K562 (cell line): ENCODE results near the gene SUPT3H. TPM values are rescaled to one million over a fixed set of nuclear protein-coding genes. Genes with fewer than 3 reads are reported as not detected.

Experiments
- ATAC-seq: fragments of 200-7000 bp; cut with Tn5 transposase; 3 replicates; pipeline ENCODE4 v1.9.1; 2020; ENCODE audit warnings: moderate library complexity
- BruUV-seq: library from RNA; stranded (reverse); fragments of 400-500 nt; replicated peaks from 2 replicates; lab custom pipeline; 2021; lab: Mats Ljungman, UMichigan
- CTCF ChIA-PET: fragments of 300-600 bp; formaldehyde crosslinking; extraction: SDS; loops from one replicate; lab custom pipeline; 2021; ENCODE audit warnings: low intra/inter-chr PET ratio; lab: Yijun Ruan, JAX
- POLR2A ChIA-PET: fragments of 300-600, 350-650 bp; sonication (Branson Sonifier 250); formaldehyde crosslinking; extraction: SDS; loops from one replicate; lab custom pipeline; 2021; ENCODE audit warnings: antibody characterized with exemption, inconsistent platforms; lab: Yijun Ruan, JAX
- DNase-seq, 4 experiments: peaks; one replicate each; pipeline versions ENCODE4 v3.0.0 to v3.0.0-alpha.2; 2011 to 2018; ENCODE audit warnings: low spot score in 3 of 4, mixed read lengths in 3 of 4; ENCODE audit errors: extremely low read depth in 1 of 4
- FAIRE-seq: peaks from 2 replicates; lab custom pipeline; 2011; peaks lifted over from hg19 to GRCh38; lab: Jason Lieb, UNC
- H2AFZ ChIP-seq: 2 replicates; pipeline ENCODE4 v1.6.0; 2011; ENCODE audit warnings: low read depth, low read length, control low read depth, inconsistent platforms
- H3K27ac ChIP-seq: fragments of 200-600 bp; 3 replicates; pipeline ENCODE4 v1.8.0; 2011; ENCODE audit warnings: low read depth, mild to moderate bottlenecking, control low read depth, inconsistent platforms, low read length, moderate library complexity, mixed read lengths; ENCODE audit errors: extremely low read depth
- H3K27me3 ChIP-seq, 2 experiments: fragments of 300-600 bp in 1 of 2; 2 replicates in 1 of 2; 3 replicates in 1 of 2; pipeline versions ENCODE4 v1.6.0 to v1.8.0; 2011; ENCODE audit warnings: inconsistent platforms in 2 of 2, low read length in 2 of 2, mild to moderate bottlenecking in 1 of 2, mixed read lengths in 1 of 2, moderate library complexity in 1 of 2; ENCODE audit not compliant: control insufficient read depth in 2 of 2, insufficient read depth in 2 of 2
- H3K36me3 ChIP-seq: fragments of 300-600 bp; 3 replicates; pipeline ENCODE4 v1.8.0; 2011; ENCODE audit warnings: mild to moderate bottlenecking, low read length, inconsistent platforms; ENCODE audit not compliant: control insufficient read depth, insufficient read depth
- H3K4me1 ChIP-seq, 2 experiments: fragments of 200-600 bp in 1 of 2; replicated peaks in 1 of 2; 2 replicates in 1 of 2; 3 replicates in 1 of 2; pipeline versions ENCODE4 v1.5.1 to v1.8.0; 2011; ENCODE audit warnings: inconsistent platforms in 2 of 2, low read length in 2 of 2, mild to moderate bottlenecking in 1 of 2, mixed read lengths in 1 of 2, moderate library complexity in 1 of 2; ENCODE audit not compliant: control insufficient read depth in 2 of 2, insufficient read depth in 2 of 2
- H3K4me2 ChIP-seq: 2 replicates; pipeline ENCODE4 v1.6.1; 2011; ENCODE audit warnings: low read length, control low read depth, inconsistent platforms, mixed read lengths; ENCODE audit not compliant: insufficient read depth
- H3K4me3 ChIP-seq: fragments of 200-600 bp; sonication (generic), shearing (Covaris generic); 2 replicates; pipeline ENCODE4 v1.5.1; 2016; ENCODE audit warnings: control low read depth, inconsistent platforms
- H3K79me2 ChIP-seq: fragments of 200-600 bp; 3 replicates; pipeline ENCODE4 v1.8.0; 2011; ENCODE audit warnings: low read length, inconsistent platforms; ENCODE audit not compliant: control insufficient read depth, insufficient read depth
- H3K9ac ChIP-seq, 2 experiments: 2 replicates each; pipeline versions ENCODE4 v1.6.0 to v1.6.1; 2011; ENCODE audit warnings: low read depth in 2 of 2, low read length in 2 of 2, control low read depth in 1 of 2, inconsistent platforms in 1 of 2, mild to moderate bottlenecking in 1 of 2, mixed read lengths in 1 of 2; ENCODE audit not compliant: insufficient read depth in 1 of 2
- H3K9me1 ChIP-seq: one replicate; pipeline ENCODE4 v1.6.0; 2011; ENCODE audit warnings: inconsistent platforms, mild to moderate bottlenecking, low read length, moderate library complexity; ENCODE audit not compliant: control insufficient read depth, insufficient read depth
- H3K9me3 ChIP-seq: replicated peaks from 2 replicates; pipeline ENCODE4 v1.5.1; 2011; ENCODE audit warnings: low read depth, low read length, inconsistent platforms; ENCODE audit not compliant: control insufficient read depth, insufficient read depth
- H4K20me1 ChIP-seq: replicated peaks from 2 replicates; pipeline ENCODE4 v1.6.1; 2011; ENCODE audit warnings: low read length, inconsistent platforms, mixed read lengths; ENCODE audit not compliant: control insufficient read depth, insufficient read depth
- C11orf30 ChIP-seq: fragments of 450-650 bp; IDR thresholded peaks from 2 replicates; pipeline ENCODE4 v1.6.1; 2016; ENCODE audit warnings: low read depth, mild to moderate bottlenecking
- CBX3 ChIP-seq, 2 experiments: IDR thresholded peaks; 1 replicate in 1 of 2; 2 replicates in 1 of 2; pipeline ENCODE4 v1.6.1; 2012; ENCODE audit warnings: inconsistent platforms in 2 of 2, low read length in 2 of 2, borderline replicate concordance in 1 of 2, control low read depth in 1 of 2
- ETV1 ChIP-seq: fragments of 450-650 bp; conservative IDR thresholded peaks from 2 replicates; pipeline ENCODE4 v1.6.1; 2016; ENCODE audit warnings: missing genetic modification characterization, control low read depth, low read depth, missing compliant biosample characterization
- HES1 ChIP-seq: fragments of 450-650 bp; IDR thresholded peaks from 2 replicates; pipeline ENCODE4 v1.6.1; 2016; ENCODE audit warnings: low read depth, mild to moderate bottlenecking, moderate library complexity
- HMBOX1 ChIP-seq: sonication (generic); IDR thresholded peaks from 2 replicates; pipeline ENCODE4 v1.6.1; 2016
- MEIS2 ChIP-seq: fragments of 450-650 bp; IDR thresholded peaks from 2 replicates; pipeline ENCODE4 v1.6.1; 2014; ENCODE audit warnings: mild to moderate bottlenecking; ENCODE audit not compliant: partially characterized antibody
- MTA3 ChIP-seq: fragments of 450-650 bp; formaldehyde crosslinking; IDR thresholded peaks from 2 replicates; pipeline ENCODE4 v1.6.1; 2017; ENCODE audit warnings: mild to moderate bottlenecking, borderline replicate concordance
- MTF1 ChIP-seq: fragments of 250-450 bp; sonication (Bioruptor Pico); IDR thresholded peaks from 2 replicates; pipeline ENCODE4 v1.9.0; 2021; ENCODE audit warnings: moderate library complexity, mild to moderate bottlenecking, inconsistent platforms, borderline replicate concordance
- RFX5 ChIP-seq: IDR thresholded peaks from 2 replicates; pipeline ENCODE4 v1.6.1; 2011; ENCODE audit warnings: low read depth, mild to moderate bottlenecking, improper control_type of control experiment, low read length
- RUNX1 ChIP-seq: sonication (generic); IDR thresholded peaks from 2 replicates; pipeline ENCODE4 v1.6.1; 2016; ENCODE audit warnings: antibody characterized with exemption, low read depth
- ZBTB5 ChIP-seq: fragments of 450-650 bp; IDR thresholded peaks from 2 replicates; pipeline ENCODE4 v1.6.1; 2017; ENCODE audit warnings: antibody characterized with exemption
- ZNF134 ChIP-seq: fragments of 250-450 bp; sonication (Bioruptor Pico); conservative IDR thresholded peaks from 2 replicates; pipeline ENCODE4 v1.4.0; 2020
- ZNF277 ChIP-seq: fragments of 250-450 bp; sonication (Bioruptor Pico); IDR thresholded peaks from 2 replicates; pipeline ENCODE4 v1.8.0; 2022; ENCODE audit warnings: inconsistent platforms, mild to moderate bottlenecking, moderate library complexity, borderline replicate concordance
- ZNF41 ChIP-seq: fragments of 250-450 bp; sonication (Bioruptor Pico); conservative IDR thresholded peaks from 2 replicates; pipeline ENCODE4 v1.4.0; 2020; ENCODE audit warnings: mild to moderate bottlenecking
- ZNF639 ChIP-seq, 2 experiments: fragments of 200-800 bp in 1 of 2; sonication (Bioruptor generic) in 1 of 2; sonication (generic) in 1 of 2; formaldehyde crosslinking in 1 of 2; IDR thresholded peaks in 1 of 2; conservative IDR thresholded peaks in 1 of 2; 2 replicates each; pipeline versions ENCODE4 v1.5.0 to v1.6.1; 2016 to 2020; ENCODE audit warnings: missing compliant biosample characterization in 1 of 2, missing genetic modification characterization in 1 of 2, missing genetic modification reagents in 1 of 2
- WGBS: fragments of 100-300 bp; shearing (Covaris generic); methylation state at CpG from one replicate; pipeline ENCODE4 v1.1.6; 2016; ENCODE audit warnings: low coverage, mixed read lengths; ENCODE audit not compliant: insufficient coverage; ENCODE audit errors: missing lambda C conversion rate; 5-methylcytosine and 5-hydroxymethylcytosine counted together
- in situ Hi-C: fragments of 300-500 bp; cut with MboI; formaldehyde crosslinking; loops from 4 replicates; pipeline ENCODE4 v1.15.0; 2018; ENCODE audit warnings: inconsistent platforms, mixed read lengths
- intact Hi-C: fragments of 100-400 bp; cut with micrococcal nuclease; formaldehyde crosslinking; loops from 2 replicates; pipeline ENCODE4 v1.14.2; 2022
- polyA plus RNA-seq, 8 experiments: library from polyadenylated mRNA; depleted of rRNA in 4 of 8; stranded (reverse) in 5 of 8; unstranded in 3 of 8; fragments of >200 nt; fragmentation: Nextera tagmentation in 2 of 8; fragmentation: Illumina TruSeq in 1 of 8; extraction: Ambion mirVana in 2 of 8; extraction: Trizol in 1 of 8; gene quantifications; 2 replicates each; pipeline versions ENCODE4 v1.2.1 to v1.2.3, GENCODE V29; 2011 to 2014; ENCODE audit warnings: inconsistent platforms in 1 of 8, missing spikeins in 1 of 8
- total RNA-seq, 7 experiments: library from RNA; depleted of rRNA in 6 of 7; stranded (reverse); fragments of >200 nt in 6 of 7; fragmentation: Illumina TruSeq in 2 of 7; extraction: Trizol in 2 of 7; gene quantifications; 2 replicates each; pipeline versions ENCODE4 v1.2.1 to v1.2.3, GENCODE V29; 2011 to 2021; ENCODE audit warnings: low replicate concordance in 1 of 7

Gene SUPT3H
- total and polyA plus RNA-seq, 9 of the 15 experiments (the other 6 are each of a cell fraction or from before 2014, with no cell fraction given) = 7.2 to 16.3 (median 11.9) TPM

GRCh38 chr6:45366534-45366933, 11.2 kb downstream of the SUPT3H start:
- H3K79me2 ChIP-seq = no peaks in the 10 kb centered on the region
- H3K9me1 ChIP-seq = no peaks in the 10 kb centered on the region
- no peak for ATAC-seq
- WGBS = 86% methylated on average over 1 of the region's 1 CpG
- TF ChIP-seq ZNF277 (CRISPR knock-in tag) (no peak), MEIS2 (no peak), ZBTB5 (no peak), ETV1 (tag) (no peak), RUNX1 (no peak), HES1 (no peak), HMBOX1 (no peak), ZNF639 (CRISPR knock-in tag; conservative IDR thresholded peaks at IDR 0.05 in 1 of 2, IDR thresholded peaks at IDR 0.05 in 1 of 2) (no peak), ZNF134 (CRISPR knock-in tag) (no peak), MTF1 (CRISPR knock-in tag) (no peak), C11orf30 (no peak), CBX3 (IDR thresholded peaks at IDR 0.05; ENCODE audit: borderline replicate concordance in 1 of 2, low read length in 2 of 2) (no peak), MTA3 (no peak), RFX5 (no peak), ZNF41 (CRISPR knock-in tag) (no peak)
- H3K27me3 ChIP-seq = no peaks in the 10 kb centered on the region
- H3K4me2 ChIP-seq = no peak overlapping the region
- BruUV-seq = no TSS peak
- no peak for FAIRE-seq
- in situ Hi-C loops (no loop called here), intact Hi-C loops (no loop called here)
- H2AFZ ChIP-seq = no peak overlapping the region
- DNase-seq = no peak
- no peaks in the 10 kb centered on the region for H3K4me1 ChIP-seq
- no peak overlapping the region for H3K9ac ChIP-seq
- no peak overlapping the region for H3K4me3 ChIP-seq
- no peaks in the 10 kb centered on the region for H4K20me1 ChIP-seq
- H3K9me3 ChIP-seq = no peaks in the 10 kb centered on the region
- ChIA-PET POLR2A (interaction anchor here (0.7 to 2.6 kb wide), 5 partner anchors 9 to 27 kb away, joined by 3 to 17 read pairs (median 3); partner anchors contain the start of gene SUPT3H), CTCF (no interaction called here)
- H3K27ac ChIP-seq = no peak overlapping the region
- no peaks in the 10 kb centered on the region for H3K36me3 ChIP-seq
